ENCODE results near the gene CNNM1. TPM values are rescaled to one million over a fixed set of nuclear protein-coding genes. Genes with fewer than 3 reads are reported as not detected.

Gene CNNM1
- total and polyA plus RNA-seq, 7 donors: 0.23 to 2.2 (median 1.2) TPM; not detected in 2

DNA sequence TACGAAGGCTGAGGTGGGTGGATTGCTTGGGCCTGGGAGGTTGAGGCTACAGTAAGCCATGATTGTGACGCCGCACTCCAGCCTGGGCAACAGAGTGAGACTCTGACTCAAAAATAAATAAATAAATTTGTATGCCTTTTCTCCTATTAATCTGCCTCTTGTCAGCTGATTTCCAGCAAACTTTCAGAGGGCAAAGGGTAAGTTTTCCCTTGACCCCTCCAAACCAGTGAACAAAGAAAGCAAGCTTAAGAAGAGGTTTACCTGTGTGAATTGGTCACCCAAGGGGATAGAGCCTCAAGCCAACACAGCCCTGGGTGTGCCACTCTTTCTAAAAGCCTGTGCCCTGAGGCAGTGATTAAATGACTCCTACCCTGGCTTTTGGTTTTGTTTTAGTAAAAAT lies 70.5 kb downstream of the CNNM1 start:
- H3K27ac ChIP-seq: no peak overlapping the region
- H3K4me1 ChIP-seq: peaks cover 0 to 9% (median 4%) of the 10 kb centered on the region in 4 donors
- TF ChIP-seq EP300 (IDR thresholded peaks at IDR 0.05): no peak
- TF ChIP-seq, protein P1, sequence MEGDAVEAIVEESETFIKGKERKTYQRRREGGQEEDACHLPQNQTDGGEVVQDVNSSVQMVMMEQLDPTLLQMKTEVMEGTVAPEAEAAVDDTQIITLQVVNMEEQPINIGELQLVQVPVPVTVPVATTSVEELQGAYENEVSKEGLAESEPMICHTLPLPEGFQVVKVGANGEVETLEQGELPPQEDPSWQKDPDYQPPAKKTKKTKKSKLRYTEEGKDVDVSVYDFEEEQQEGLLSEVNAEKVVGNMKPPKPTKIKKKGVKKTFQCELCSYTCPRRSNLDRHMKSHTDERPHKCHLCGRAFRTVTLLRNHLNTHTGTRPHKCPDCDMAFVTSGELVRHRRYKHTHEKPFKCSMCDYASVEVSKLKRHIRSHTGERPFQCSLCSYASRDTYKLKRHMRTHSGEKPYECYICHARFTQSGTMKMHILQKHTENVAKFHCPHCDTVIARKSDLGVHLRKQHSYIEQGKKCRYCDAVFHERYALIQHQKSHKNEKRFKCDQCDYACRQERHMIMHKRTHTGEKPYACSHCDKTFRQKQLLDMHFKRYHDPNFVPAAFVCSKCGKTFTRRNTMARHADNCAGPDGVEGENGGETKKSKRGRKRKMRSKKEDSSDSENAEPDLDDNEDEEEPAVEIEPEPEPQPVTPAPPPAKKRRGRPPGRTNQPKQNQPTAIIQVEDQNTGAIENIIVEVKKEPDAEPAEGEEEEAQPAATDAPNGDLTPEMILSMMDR (IDR thresholded peaks at IDR 0.05): no peak
- TF ChIP-seq POLR2A (IDR thresholded peaks at IDR 0.05): no peak
- TF ChIP-seq POLR2AphosphoS5 (IDR thresholded peaks at IDR 0.05): no peak
- intact Hi-C loops (cut with DNase I): no loop called here
- H3K27me3 ChIP-seq: no peaks in the 10 kb centered on the region
- no peak for DNase-seq
- WGBS, 2 donors: 96% methylated on average over 3 of the region's 3 CpGs
- peaks cover 10 to 88% (median 45%) of the 10 kb centered on the region in 4 donors for H3K36me3 ChIP-seq
- no peak overlapping the region for H3K4me3 ChIP-seq
- H3K9me3 ChIP-seq: no peaks in the 10 kb centered on the region

DNA sequence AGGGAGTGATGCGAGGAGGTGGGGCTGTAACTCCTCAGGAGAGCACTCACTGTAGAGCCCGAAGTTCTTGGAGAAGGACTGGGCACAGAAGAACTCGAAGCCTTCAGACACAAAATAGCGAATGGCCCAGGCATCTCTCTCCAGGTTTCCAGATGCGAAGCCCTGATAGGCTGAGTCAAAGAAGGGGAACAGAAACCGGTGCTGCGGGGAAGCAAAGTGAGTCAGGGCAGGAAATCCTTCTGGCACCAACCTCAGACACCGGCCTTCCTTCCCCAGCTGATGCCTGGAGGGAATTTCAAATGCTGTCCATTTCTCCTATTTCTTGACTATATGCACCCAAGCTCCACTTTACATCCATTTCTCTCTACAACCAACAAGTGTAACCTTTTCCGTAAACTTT lies 74.5 kb downstream of the CNNM1 start:
- Histone ChIP-seq H3K4me3 (no peak overlapping the region), H3K27me3 (no peaks in the 10 kb centered on the region), H3K36me3 (peaks cover 22 to 85% (median 59%) of the 10 kb centered on the region in 4 donors), H3K4me1 (no peaks in the 10 kb centered on the region), H3K27ac (no peak overlapping the region), H3K9me3 (no peaks in the 10 kb centered on the region)
- WGBS, 2 donors: 71 to 92% methylated on average over 9 of the region's 9 CpGs
- no peak for DNase-seq
- intact Hi-C loops (cut with DNase I): no loop called here
- TF ChIP-seq, protein P1 (IDR thresholded peaks at IDR 0.05): no peak
- no peak for TF ChIP-seq EP300 (IDR thresholded peaks at IDR 0.05)
- no peak for TF ChIP-seq POLR2AphosphoS5 (IDR thresholded peaks at IDR 0.05)
- no peak for TF ChIP-seq POLR2A (IDR thresholded peaks at IDR 0.05)

DNA sequence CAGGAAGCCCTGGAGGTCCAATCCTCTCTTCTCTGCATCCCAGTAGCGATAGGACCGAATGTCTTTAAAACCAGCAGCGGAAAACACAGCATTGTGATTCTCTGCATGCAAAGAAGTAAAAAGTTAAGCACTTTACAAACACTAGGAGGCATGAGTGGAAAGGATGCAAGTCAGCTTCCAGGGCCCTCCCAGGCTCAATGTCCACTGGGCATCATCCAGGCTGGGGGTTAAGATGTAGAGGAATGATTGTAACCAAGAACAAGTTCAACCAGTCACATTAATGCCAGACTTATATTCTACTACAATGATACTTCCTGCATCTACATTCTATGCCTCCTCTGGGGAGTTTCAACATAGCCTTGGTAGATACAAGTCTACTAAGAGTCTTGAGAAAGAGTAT lies 77.0 kb downstream of the CNNM1 start:
- peaks cover 22 to 64% (median 42%) of the 10 kb centered on the region in 4 donors for H3K36me3 ChIP-seq
- no peaks in the 10 kb centered on the region for H3K9me3 ChIP-seq
- no peak for DNase-seq
- no peaks in the 10 kb centered on the region for H3K4me1 ChIP-seq
- no peaks in the 10 kb centered on the region for H3K27me3 ChIP-seq
- no peak overlapping the region for H3K27ac ChIP-seq
- no peak overlapping the region for H3K4me3 ChIP-seq
- TF ChIP-seq, protein P1 (IDR thresholded peaks at IDR 0.05): no peak
- no peak for TF ChIP-seq EP300 (IDR thresholded peaks at IDR 0.05)
- TF ChIP-seq POLR2AphosphoS5 (IDR thresholded peaks at IDR 0.05): no peak
- TF ChIP-seq POLR2A (IDR thresholded peaks at IDR 0.05): no peak
- intact Hi-C loops (cut with DNase I): no loop called here
- WGBS, 2 donors: 97% methylated on average over 3 of the region's 3 CpGs

DNA sequence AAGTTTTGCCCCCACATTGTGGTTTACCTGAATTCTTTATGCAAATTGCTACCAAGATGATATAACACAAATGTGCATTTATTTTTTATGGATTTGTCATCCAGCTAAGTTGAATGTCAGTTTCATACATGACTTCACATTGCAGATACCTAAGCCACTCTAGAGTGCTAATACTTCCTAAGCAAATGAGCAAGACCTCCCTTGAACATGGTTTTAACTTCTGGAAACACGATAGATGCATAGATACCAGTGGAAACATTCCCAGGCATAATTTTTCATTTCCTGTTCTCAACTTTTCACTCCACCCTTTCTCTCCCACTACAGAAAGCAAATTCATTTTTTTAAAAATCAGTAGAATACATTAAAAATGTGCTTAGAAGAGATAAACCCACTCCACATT lies 81.0 kb downstream of the CNNM1 start:
- no peak for DNase-seq

More for the DNA sequence above, 81.0 kb downstream of the CNNM1 start:
- TF ChIP-seq EP300 (IDR thresholded peaks at IDR 0.05) (no peak), POLR2AphosphoS5 (IDR thresholded peaks at IDR 0.05) (no peak), POLR2A (IDR thresholded peaks at IDR 0.05) (no peak)
- TF ChIP-seq, protein P1 (IDR thresholded peaks at IDR 0.05): no peak
- H3K4me1 ChIP-seq: no peaks in the 10 kb centered on the region
- no peak overlapping the region for H3K27ac ChIP-seq
- no peaks in the 10 kb centered on the region for H3K27me3 ChIP-seq
- intact Hi-C loops (cut with DNase I): no loop called here
- peaks cover 12 to 24% (median 18%) of the 10 kb centered on the region in 4 donors for H3K36me3 ChIP-seq
- WGBS, 2 donors: 69 to 70% methylated on average over 1 of the region's 1 CpG
- H3K4me3 ChIP-seq: no peak overlapping the region
- no peaks in the 10 kb centered on the region for H3K9me3 ChIP-seq
